Activated CD8-positive, alpha-beta T cell treated with anti-CD3 and anti-CD28 coated beads for 36 hours (primary cell): ENCODE measurements around the gene KCNH4. TPM values are rescaled to one million over a fixed set of nuclear protein-coding genes. Genes with fewer than 3 reads are reported as not detected.

Experiments used
- ATAC-seq: fragments of 200-7000 bp; cut with Tn5 transposase; one replicate; pipeline ENCODE4 v1.10.0; 2021; ENCODE audit warnings: mild to moderate bottlenecking, moderate library complexity
- CTCF ChIA-PET: fragments of 350-600 bp; sonication (Branson Sonifier 250); formaldehyde crosslinking; loops from one replicate; lab custom pipeline; 2021; ENCODE audit warnings: antibody characterized with exemption; lab: Charles Lee
- POLR2A ChIA-PET: fragments of 350-600 bp; sonication (Branson Sonifier 250); formaldehyde crosslinking; loops from one replicate; lab custom pipeline; 2021; ENCODE audit warnings: antibody characterized with exemption; lab: Charles Lee
- DNase-seq: peaks from one replicate; pipeline ENCODE4 v3.0.0-alpha.2; 2020
- H3K27ac Mint-ChIP-seq: one replicate; pipeline ENCODE4 v1.8.0; 2021; ENCODE audit warnings: mild to moderate bottlenecking, mixed read lengths
- H3K27me3 Mint-ChIP-seq: one replicate; pipeline ENCODE4 v1.8.0; 2021; ENCODE audit warnings: mixed read lengths
- H3K36me3 Mint-ChIP-seq: one replicate; pipeline ENCODE4 v1.8.0; 2021; ENCODE audit warnings: low read depth, mixed read lengths
- H3K4me1 Mint-ChIP-seq: one replicate; pipeline ENCODE4 v1.8.0; 2021; ENCODE audit warnings: low read depth, mixed read lengths
- H3K4me3 Mint-ChIP-seq: one replicate; pipeline ENCODE4 v1.8.0; 2021; ENCODE audit warnings: mild to moderate bottlenecking, moderate library complexity, mixed read lengths
- H3K9me3 Mint-ChIP-seq: one replicate; pipeline ENCODE4 v1.8.0; 2021; ENCODE audit warnings: mixed read lengths
- intact Hi-C: fragments of 100-400 bp; cut with micrococcal nuclease; formaldehyde crosslinking; loops from one replicate; pipeline ENCODE4 v1.10.0; 2022
- total RNA-seq, 2 experiments: library from RNA; stranded (reverse); gene quantifications; one replicate each; pipeline ENCODE4 v1.2.3, GENCODE V29; 2021
- TF ChIP-seq, protein P1 (sequence below): fragments of 200-600 bp; IDR thresholded peaks from one replicate; pipeline ENCODE4 v1.8.0; 2022; ENCODE audit warnings: antibody characterized with exemption, mild to moderate bottlenecking

The KCNH4 gene
- under 1 TPM; 0.38 to 0.43 TPM for total RNA-seq

DNA sequence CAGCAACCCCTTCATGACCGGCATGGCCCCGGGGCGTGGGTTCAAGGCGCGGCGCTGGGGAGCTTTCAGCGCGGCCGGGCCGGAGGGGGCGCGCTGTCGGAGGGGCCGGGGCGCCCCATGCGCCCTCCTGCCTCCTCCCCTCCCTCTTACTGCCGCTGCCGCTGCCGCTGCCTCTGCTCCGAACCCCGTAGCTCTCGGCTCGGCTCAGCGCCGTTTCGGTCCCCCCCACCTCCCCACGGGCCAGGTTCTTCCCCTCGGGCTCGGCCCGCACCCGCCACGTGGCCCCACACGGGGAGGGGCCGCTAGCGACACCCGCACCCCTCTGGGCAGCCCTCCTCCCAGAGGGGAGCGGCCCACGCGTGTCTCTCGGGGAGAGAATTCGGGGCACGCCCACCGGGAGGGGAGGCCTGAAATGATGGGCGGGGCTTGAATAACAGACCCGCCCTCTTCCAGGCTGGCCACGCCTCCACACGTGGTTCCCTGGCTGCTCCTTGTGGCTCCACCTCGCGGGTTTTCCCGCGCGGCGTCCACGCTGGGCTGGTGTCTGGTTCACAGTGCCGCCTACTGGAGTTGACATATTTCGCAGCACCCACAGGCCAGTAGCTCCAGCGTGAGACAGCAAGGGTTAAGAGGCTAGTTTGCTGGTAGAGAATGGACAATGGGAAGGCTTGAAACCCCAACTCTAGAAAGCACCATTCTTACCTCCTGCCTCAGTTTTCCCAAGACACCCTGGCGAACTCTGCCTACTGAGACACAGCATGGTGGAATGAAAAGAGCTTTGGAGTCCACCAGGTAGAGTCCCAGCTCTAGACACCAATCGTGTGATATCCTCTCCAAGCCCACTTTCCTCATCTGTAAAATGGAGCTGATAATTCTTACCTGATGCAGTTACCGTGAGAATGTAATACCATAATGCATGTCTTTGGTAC lies at the start of gene KCNH4:
Gene KCNH4, minus strand, starts transcription at position 221 of the 929 bp plus-strand sequence. Its CDS starts 197 bp downstream, at position 24.
- ATAC-seq, result peak; percentile 65
- DNase-seq, result peak; percentile 92
- Mint-ChIP-seq H3K9me3 (no peaks in the 10 kb centered on the region), H3K27me3 (peaks cover 21% of the 10 kb centered on the region), H3K36me3 (no peaks in the 10 kb centered on the region), H3K4me1 (peaks cover 43% of the 10 kb centered on the region), H3K27ac (no peak within 1 kb of the TSS), H3K4me3 (peak within 1 kb of the TSS; percentile 59)
- intact Hi-C loops, result no loop called here
- TF ChIP-seq, protein P1, sequence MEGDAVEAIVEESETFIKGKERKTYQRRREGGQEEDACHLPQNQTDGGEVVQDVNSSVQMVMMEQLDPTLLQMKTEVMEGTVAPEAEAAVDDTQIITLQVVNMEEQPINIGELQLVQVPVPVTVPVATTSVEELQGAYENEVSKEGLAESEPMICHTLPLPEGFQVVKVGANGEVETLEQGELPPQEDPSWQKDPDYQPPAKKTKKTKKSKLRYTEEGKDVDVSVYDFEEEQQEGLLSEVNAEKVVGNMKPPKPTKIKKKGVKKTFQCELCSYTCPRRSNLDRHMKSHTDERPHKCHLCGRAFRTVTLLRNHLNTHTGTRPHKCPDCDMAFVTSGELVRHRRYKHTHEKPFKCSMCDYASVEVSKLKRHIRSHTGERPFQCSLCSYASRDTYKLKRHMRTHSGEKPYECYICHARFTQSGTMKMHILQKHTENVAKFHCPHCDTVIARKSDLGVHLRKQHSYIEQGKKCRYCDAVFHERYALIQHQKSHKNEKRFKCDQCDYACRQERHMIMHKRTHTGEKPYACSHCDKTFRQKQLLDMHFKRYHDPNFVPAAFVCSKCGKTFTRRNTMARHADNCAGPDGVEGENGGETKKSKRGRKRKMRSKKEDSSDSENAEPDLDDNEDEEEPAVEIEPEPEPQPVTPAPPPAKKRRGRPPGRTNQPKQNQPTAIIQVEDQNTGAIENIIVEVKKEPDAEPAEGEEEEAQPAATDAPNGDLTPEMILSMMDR, result peak; percentile 68
- CTCF ChIA-PET, result interaction anchor here (0.5 to 4.9 kb wide), 27 partner anchors 9 to 492 kb away, joined by 3 to 28 read pairs (median 4); partner anchors contain the start of genes DHX58, DNAJC7, EIF1 and GHDC
- POLR2A ChIA-PET, result interaction anchor here (0.6 to 2.3 kb wide), 8 partner anchors 9 to 132 kb away, joined by 3 to 9 read pairs (median 3); partner anchors contain the start of gene GHDC

DNA sequence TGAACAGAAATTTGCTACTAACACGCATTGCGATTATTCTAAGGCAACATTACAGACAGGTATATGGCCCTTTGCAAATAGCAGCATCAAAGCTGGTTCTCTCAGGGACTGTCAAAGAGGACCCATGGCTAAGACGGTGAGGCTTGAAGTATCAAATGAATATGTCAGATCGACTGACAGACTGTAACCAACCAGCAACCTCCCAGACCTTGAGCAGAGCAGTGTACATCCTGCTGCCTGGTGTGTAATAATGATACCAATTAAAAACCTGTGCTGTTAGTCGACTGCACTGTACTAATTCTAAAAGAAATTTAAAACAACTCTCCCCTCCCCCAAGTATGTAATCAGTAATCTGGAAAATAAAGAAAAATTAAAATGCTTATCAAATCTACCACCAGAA lies 49.3 kb upstream of the KCNH4 start:
- peak; percentile 20 for DNase-seq
- peak overlapping the region; percentile 49 for H3K27ac Mint-ChIP-seq

DNA sequence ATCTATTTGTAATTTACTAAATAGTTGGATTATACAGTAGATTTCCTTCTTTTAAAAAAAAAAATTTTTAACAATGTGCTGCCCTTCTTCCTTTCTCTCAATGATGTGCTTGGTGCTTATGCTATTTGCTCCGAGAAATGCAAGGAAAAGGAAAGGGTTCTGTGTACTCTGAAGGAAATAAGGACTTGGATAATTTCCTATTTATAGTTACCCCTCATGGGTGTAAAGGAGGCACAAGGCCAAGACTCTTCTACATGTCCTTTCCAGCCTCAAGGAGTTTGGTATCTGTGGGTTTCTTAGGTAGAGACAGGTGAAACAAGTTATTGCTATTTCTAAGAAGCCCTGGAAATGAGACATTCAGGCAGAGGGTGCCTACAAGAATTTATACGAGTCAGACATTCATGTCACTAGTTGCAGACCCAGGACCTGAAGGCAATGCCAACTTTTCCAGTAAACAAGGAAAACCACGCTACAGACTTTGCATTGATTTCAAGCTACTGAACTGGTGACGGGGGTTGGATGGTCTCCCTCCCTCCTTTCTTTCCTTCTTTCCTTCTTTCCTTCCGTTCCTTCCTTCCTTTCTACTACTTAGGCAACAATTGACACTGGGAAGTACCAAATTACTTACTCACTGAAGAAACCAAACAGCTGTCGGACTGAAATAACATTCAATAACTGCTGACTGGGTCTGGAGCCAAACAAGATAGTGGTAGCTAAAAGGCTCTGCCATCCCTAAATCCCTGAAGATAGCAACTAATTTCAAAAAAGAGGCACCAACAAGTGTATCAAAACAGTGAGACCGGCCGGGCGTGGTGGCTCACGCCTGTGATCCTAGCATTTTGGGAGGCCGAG lies 47.1 kb upstream of the KCNH4 start:
- Mint-ChIP-seq H3K9me3 (no peaks in the 10 kb centered on the region), H3K36me3 (peaks cover 22% of the 10 kb centered on the region), H3K4me3 (no peak overlapping the region), H3K27ac (peak overlapping the region; percentile 26), H3K4me1 (peaks cover 29% of the 10 kb centered on the region), H3K27me3 (no peaks in the 10 kb centered on the region)
- CTCF ChIA-PET, result interaction anchor here (0.9 to 1.6 kb wide), 2 partner anchors 9 to 47 kb away, joined by 4 read pairs; partner anchors contain the start of gene KCNH4
- POLR2A ChIA-PET, result interaction anchor here (0.9 to 1.1 kb wide), 3 partner anchors 13 to 82 kb away, joined by 3 to 4 read pairs (median 4); no protein-coding TSS in a partner anchor
- ATAC-seq, result no peak
- TF ChIP-seq, protein P1, result no peak
- intact Hi-C loops, result no loop called here
- no peak for DNase-seq

More for the DNA sequence above, 49.3 kb upstream of the KCNH4 start:
- TF ChIP-seq, protein P1, result no peak
- Mint-ChIP-seq H3K4me1 (peaks cover 43% of the 10 kb centered on the region), H3K9me3 (no peaks in the 10 kb centered on the region), H3K4me3 (no peak overlapping the region), H3K36me3 (peaks cover 12% of the 10 kb centered on the region), H3K27me3 (no peaks in the 10 kb centered on the region)
- CTCF ChIA-PET, result interaction anchor here (0.7 to 1.6 kb wide), 6 partner anchors 31 to 82 kb away, joined by 3 to 4 read pairs (median 3); partner anchors contain the start of gene KCNH4
- POLR2A ChIA-PET, result interaction anchor here (0.8 to 1.9 kb wide), 2 partner anchors 19 to 28 kb away, joined by 4 read pairs; no protein-coding TSS in a partner anchor
- ATAC-seq, result peak; percentile 92
- intact Hi-C loops, result no loop called here

DNA sequence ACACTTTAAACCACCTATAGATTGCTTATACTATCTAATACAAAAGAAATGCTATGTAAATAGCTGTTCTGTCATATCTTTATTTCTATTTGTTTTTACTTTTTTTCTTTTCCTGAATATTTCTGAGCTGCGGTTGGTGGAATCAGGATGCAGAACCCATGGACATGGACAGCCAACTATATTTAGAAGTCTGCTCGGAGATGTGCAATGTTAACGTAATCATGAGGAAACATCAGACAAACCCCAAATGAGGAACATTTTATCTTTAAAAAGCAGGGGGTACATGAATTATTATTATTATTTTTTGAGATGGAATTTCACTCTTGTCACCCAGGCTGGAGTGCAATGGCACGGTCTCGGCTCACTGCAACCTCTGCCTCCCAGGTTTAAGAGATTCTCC lies 44.7 kb upstream of the KCNH4 start:
- Mint-ChIP-seq H3K27me3 (no peaks in the 10 kb centered on the region), H3K27ac (no peak overlapping the region), H3K4me1 (peaks cover 30% of the 10 kb centered on the region), H3K36me3 (peaks cover 30% of the 10 kb centered on the region), H3K4me3 (no peak overlapping the region), H3K9me3 (no peaks in the 10 kb centered on the region)
- POLR2A ChIA-PET, result no interaction called here
- DNase-seq (no peak), ATAC-seq (no peak)
- intact Hi-C loops, result no loop called here
- CTCF ChIA-PET, result interaction anchor here (1.4 kb wide), 1 partner anchor 31 kb away, joined by 4 read pairs; the partner anchor contains the start of gene GHDC
- TF ChIP-seq, protein P1, result no peak
